Measurements from ENCODE around the gene SART3.
"Not testable (repeated sequence)": the region's sequence is repeated elsewhere in the genome, so short reads cannot be mapped to it uniquely, and the experiment has no call there.

SART3 gene

GRCh38 chr12:108487029-108487428, 73.9 kb downstream of the SART3 start:
- DNase-seq (ENCODE audit: low read depth in 2 of 2) = not testable (repeated sequence)

DNA sequence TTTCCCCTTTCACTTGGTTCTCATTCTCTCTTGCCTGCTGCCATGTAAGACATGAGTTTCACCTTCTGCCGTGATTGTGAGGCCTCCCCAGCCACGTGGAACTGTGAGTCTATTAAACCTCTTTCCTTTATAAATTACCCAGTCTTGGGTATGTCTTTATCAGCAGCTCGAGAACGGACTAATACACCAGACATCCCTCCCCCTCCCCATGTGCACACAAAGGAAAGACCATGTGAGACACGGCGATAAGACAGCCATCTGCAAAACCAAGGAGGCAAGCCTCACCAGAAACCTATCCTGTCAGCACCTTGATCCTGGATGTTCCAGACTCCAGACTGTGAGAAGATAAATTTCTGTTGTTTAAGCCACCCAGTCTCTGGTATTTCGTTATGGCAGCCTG, 75.6 kb downstream of the SART3 start:
- DNase-seq (ENCODE audit: low read depth in 2 of 2) = not testable (repeated sequence)

GRCh38 chr12:108484845-108485244, 76.1 kb downstream of the SART3 start:
- no peak for DNase-seq (ENCODE audit: low read depth in 2 of 2)

DNA sequence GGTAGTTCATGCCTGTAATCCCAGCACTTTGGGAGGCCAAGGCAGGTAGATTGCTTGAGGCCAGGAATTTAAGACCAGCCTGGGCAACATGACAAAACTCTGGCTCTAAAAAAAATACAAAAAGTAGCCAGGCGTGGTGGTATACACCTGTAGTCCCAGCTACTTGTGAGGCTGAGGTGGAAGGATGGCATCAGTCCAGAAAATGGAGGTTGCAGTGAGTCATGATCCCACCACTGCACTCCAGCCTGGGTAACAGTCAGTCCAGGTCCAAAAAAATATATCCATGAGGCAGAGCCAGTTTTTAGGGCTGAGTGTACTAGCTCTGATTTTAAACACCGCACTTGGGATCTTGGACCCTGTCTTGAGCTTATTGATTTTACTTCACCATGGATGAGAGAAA, 76.5 kb downstream of the SART3 start:
- DNase-seq (ENCODE audit: low read depth in 2 of 2) = no peak

DNA sequence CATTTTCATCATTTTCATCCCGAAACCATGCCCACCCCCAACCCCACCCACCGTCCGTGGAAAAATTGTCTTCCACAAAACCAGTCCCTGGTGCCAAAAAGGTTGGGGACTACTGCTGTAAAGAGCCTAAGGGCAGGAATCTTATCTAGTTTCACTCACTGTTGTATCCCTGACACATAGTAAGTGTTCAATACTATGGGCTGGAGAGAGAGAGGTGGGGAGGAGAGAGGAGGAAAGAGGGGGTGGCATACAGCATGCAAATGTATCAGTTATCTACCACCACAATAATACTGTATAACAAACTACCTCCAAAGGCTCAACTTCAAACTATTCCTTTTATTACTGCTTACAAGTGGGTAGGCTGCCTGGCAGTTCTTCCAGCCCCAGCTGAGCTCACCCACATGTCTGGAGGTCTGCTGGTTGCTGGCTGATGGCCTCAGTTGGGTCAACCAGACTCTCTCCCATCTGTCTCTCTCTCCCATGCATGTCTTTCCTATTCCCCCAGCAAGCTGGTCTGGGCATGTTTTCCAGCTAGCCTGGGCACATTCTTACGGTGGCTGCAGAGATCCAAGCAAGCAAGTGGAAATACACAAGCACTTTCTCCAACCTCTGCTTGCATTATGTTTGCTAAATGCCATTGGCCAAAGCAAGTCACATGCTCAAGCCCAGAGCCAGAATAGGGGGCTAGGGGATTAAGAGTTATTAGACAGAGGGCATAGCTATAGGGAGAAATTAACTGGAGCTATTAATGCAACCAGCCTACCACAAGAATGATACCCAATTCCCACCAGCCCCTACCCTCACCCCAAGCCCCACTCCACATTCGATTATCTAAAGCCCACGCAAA, 77.5 kb downstream of the SART3 start:
- DNase-seq (ENCODE audit: low read depth in 2 of 2) = no peak

GRCh38 chr12:108482717-108483212, 78.2 kb downstream of the SART3 start:
- no peak for DNase-seq (ENCODE audit: low read depth in 2 of 2)

- no peak for DNase-seq (ENCODE audit: low read depth in 2 of 2)
Measured at GRCh38 chr12:108479364-108480070, 81.5 kb downstream of the SART3 start.

- DNase-seq (ENCODE audit: low read depth in 2 of 2) = no peak
Measured at GRCh38 chr12:108478611-108479206, 82.3 kb downstream of the SART3 start.

DNA sequence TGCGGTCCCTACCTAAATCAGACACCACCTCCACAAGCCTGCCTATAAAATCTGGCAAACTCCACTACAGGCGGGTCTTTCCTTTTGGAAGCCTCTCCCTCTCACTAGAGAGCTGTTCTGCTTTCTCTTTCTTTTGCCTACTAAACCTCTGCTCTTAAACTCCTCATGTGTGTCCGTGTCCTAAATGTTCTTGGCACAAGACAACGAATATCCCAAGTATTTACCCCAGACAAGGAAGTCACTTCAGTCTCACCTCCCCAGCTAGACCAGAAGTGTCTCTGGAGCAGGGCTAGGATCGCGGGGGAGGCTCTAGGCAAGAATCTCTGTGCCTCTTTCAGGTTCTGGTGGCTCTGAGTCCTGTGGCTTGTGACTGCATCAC, 83.1 kb downstream of the SART3 start:
- no peak for DNase-seq (ENCODE audit: low read depth in 2 of 2)

DNA sequence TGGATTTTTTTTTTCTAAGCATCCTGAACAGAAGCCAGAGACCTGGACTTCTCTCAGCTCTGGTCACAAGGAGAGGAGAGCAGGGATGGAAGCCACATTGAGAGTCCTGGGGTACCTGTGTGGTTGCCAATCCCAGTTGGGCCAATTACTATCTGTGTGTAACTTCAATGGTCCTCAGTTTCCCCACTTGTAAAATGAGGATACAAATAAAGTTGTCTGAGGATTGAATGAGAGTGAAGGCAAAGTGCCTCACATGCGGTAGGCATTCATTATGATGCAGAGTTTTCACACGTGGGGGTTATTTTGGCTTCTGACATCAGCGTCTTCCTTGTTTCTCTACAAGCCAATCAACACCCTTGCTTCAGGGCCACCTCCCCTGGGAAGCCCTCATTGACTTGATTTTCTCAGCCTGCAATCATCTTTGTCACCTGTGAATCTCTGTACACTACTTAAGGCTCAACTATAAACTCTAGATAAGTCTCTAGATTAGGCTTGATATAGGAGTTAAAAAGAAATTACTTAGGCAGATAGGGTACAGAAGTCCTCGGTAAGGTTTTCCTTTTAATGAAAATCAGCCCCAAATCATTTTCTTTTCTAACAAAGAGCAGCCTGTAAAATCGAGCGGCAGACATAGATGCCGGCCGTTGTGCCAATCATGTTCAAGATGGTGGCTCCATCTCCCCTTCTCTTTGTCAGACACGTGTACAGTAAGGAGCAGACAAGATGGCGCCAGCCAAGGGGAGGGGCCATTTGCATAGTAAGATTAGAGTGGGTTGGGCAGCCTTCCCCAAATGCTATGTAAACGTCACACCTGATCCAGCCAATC, 83.7 kb downstream of the SART3 start:
- DNase-seq (ENCODE audit: low read depth in 2 of 2) = no peak

DNA sequence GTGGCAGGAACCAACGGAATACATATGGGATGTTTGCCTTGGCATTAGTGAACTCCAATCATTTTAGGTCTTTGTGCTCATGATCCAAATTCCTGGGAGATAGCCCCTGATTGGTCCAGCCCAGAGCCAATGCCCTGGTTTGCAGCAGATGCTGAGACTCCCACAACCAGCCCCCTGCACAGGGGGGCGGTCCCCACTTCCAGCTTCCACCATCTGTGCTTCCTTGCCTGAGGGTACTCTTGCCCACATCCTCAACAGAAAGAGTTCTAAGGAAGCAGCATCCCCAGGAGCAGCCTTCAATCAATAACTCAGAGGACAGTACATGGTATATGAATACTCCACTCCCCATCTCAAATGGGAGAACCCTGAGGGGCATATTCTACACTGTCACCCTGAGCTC, 85.6 kb downstream of the SART3 start:
- DNase-seq (ENCODE audit: low read depth in 2 of 2) = no peak

GRCh38 chr12:108473400-108474055, 87.4 kb downstream of the SART3 start:
- no peak for DNase-seq (ENCODE audit: low read depth in 2 of 2)

Measured in stimulated activated CD8-positive, alpha-beta memory T cell treated with anti-CD3 and anti-CD28 coated beads, Interleukin-7, amount 100 ng/mL, for 4 hours (primary cell).